ENCODE measurements around the gene ID4.
A peak's percentile ranks its signal among the peaks of the same experiment; 100 is the strongest.
"Not testable (repeated sequence)": the region's sequence is repeated elsewhere in the genome, so short reads cannot be mapped to it uniquely, and the experiment has no call there.

ID4 gene

GRCh38 chr6:19833947-19834346, 3.2 kb upstream of the ID4 start:
- no peak for DNase-seq (ENCODE audit: low spot score)

- DNase-seq (ENCODE audit: low spot score) = no peak
Measured at GRCh38 chr6:19834858-19835257, 2.3 kb upstream of the ID4 start.

- DNase-seq (ENCODE audit: low spot score) = no peak
Measured at GRCh38 chr6:19835605-19836004, 1.6 kb upstream of the ID4 start.

GRCh38 chr6:19837511-19838441, 606 bp downstream of the ID4 start:
- peak; percentile 78 for DNase-seq (ENCODE audit: low spot score)

- DNase-seq (ENCODE audit: low spot score) = peak; percentile 75
Measured at GRCh38 chr6:19838442-19839236, 1.5 kb downstream of the ID4 start.

GRCh38 chr6:19839237-19839546, 2.0 kb downstream of the ID4 start:
- DNase-seq (ENCODE audit: low spot score) = no peak

- no peak for DNase-seq (ENCODE audit: low spot score)
Measured at GRCh38 chr6:19839788-19840187, 2.6 kb downstream of the ID4 start.

- no peak for DNase-seq (ENCODE audit: low spot score)
Measured at GRCh38 chr6:19841181-19841580, 4.0 kb downstream of the ID4 start.

- no peak for DNase-seq (ENCODE audit: low spot score)
Measured at GRCh38 chr6:19842030-19842615, 5.0 kb downstream of the ID4 start.

- DNase-seq (ENCODE audit: low spot score) = no peak
Measured at GRCh38 chr6:19844689-19845088, 7.5 kb downstream of the ID4 start.

- no peak for DNase-seq (ENCODE audit: low spot score)
Measured at GRCh38 chr6:19845266-19846041, 8.3 kb downstream of the ID4 start.

GRCh38 chr6:19848465-19849029, 11.4 kb downstream of the ID4 start:
- no peak for DNase-seq (ENCODE audit: low spot score)

GRCh38 chr6:19849196-19849595, 12.0 kb downstream of the ID4 start:
- DNase-seq (ENCODE audit: low spot score) = no peak

- DNase-seq (ENCODE audit: low spot score) = no peak
Measured at GRCh38 chr6:19849755-19850154, 12.6 kb downstream of the ID4 start.

- peak; percentile 64 for DNase-seq (ENCODE audit: low spot score)
Measured at GRCh38 chr6:19851241-19852089, 14.3 kb downstream of the ID4 start.

- DNase-seq (ENCODE audit: low spot score) = no peak
Measured at GRCh38 chr6:19852090-19852457, 14.9 kb downstream of the ID4 start.

- no peak for DNase-seq (ENCODE audit: low spot score)
Measured at GRCh38 chr6:19852927-19853326, 15.8 kb downstream of the ID4 start.

GRCh38 chr6:19854421-19855015, 17.3 kb downstream of the ID4 start:
- DNase-seq (ENCODE audit: low spot score) = not testable (repeated sequence)

GRCh38 chr6:19855536-19855935, 18.4 kb downstream of the ID4 start:
- no peak for DNase-seq (ENCODE audit: low spot score)

GRCh38 chr6:19857139-19857538, 20.0 kb downstream of the ID4 start:
- no peak for DNase-seq (ENCODE audit: low spot score)
